ENCODE data around the gene ASCL5. TPM values are rescaled to one million over a fixed set of nuclear protein-coding genes. Genes with fewer than 3 reads are reported as not detected.
"Not testable (repeated sequence)": the region's sequence is repeated elsewhere in the genome, so short reads cannot be mapped to it uniquely, and the experiment has no call there.

Gene ASCL5
- total RNA-seq, 1 experiment from 2014 or later: 0.31 TPM

- POLR2A ChIA-PET: interaction anchor here (2.3 kb wide), 1 partner anchor 13 kb away, joined by 7 read pairs; the partner anchor contains the start of gene TMEM9
- no peak overlapping the region for H3K4me3 Mint-ChIP-seq
Observed at GRCh38 chr1:201167041-201167991, 40.3 kb upstream of the ASCL5 start.

DNA sequence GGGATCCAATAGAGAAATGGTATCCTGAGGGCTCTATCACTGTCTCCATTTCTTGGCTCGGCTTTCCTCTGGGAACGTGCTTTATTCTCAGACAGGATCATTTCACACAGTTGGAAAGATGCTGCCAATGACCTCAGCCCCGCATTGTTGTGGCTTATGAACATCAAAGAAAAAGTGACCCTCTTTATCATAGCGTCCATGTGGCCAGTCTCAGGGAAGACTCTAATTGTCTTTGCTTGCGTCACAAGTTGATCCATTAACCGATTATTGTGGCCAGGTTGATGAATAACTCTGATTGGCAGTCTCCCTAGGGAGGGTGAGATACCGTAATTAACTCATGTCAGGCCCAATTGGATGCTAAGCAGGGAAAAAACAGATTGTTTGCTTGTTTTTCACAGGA lies 37.7 kb upstream of the ASCL5 start:
- Mint-ChIP-seq H3K36me3 (no peaks in the 10 kb centered on the region), H3K4me3 (no peak overlapping the region), H3K27me3 (ENCODE audit: low read depth) (peaks cover 11% of the 10 kb centered on the region), H3K4me1 (no peaks in the 10 kb centered on the region; the same call in 1 of the 2 replicates), H3K9me3 (no peaks in the 10 kb centered on the region), H3K27ac (no peak overlapping the region)
- ChIA-PET POLR2A (no interaction called here), CTCF (no interaction called here)
- DNase-seq (ENCODE audit: low spot score) (no peak), ATAC-seq (no peak)
- TF ChIP-seq ZNF425 (CRISPR knock-in tag; conservative IDR thresholded peaks at IDR 0.05) (no peak), KAT7 (CRISPR knock-in tag; IDR thresholded peaks at IDR 0.05; ENCODE audit: borderline replicate concordance) (no peak), NR1H2 (CRISPR knock-in tag; IDR thresholded peaks at IDR 0.05) (no peak), RELA (CRISPR knock-in tag; IDR thresholded peaks at IDR 0.05; ENCODE audit: borderline replicate concordance) (no peak), FOXJ3 (CRISPR knock-in tag; IDR thresholded peaks at IDR 0.05; ENCODE audit: borderline replicate concordance) (no peak), SMAD3 (CRISPR knock-in tag; IDR thresholded peaks at IDR 0.05; ENCODE audit: borderline replicate concordance) (no peak), JUN (CRISPR knock-in tag; IDR thresholded peaks at IDR 0.05) (no peak), ATF2 (CRISPR knock-in tag; IDR thresholded peaks at IDR 0.05; ENCODE audit: borderline replicate concordance, low read depth) (no peak), HMGXB4 (CRISPR knock-in tag; IDR thresholded peaks at IDR 0.05) (no peak)

More at GRCh38 chr1:201167041-201167991, 40.3 kb upstream of the ASCL5 start:
- Mint-ChIP-seq H3K36me3 (no peaks in the 10 kb centered on the region), H3K9me3 (no peaks in the 10 kb centered on the region), H3K4me1 (peaks cover 7% of the 10 kb centered on the region), H3K27me3 (ENCODE audit: low read depth) (peaks cover 30% of the 10 kb centered on the region), H3K27ac (no peak overlapping the region)
- ATAC-seq: no peak
- TF ChIP-seq SOX15 (CRISPR knock-in tag; IDR thresholded peaks at IDR 0.05): no peak
- DNase-seq (ENCODE audit: low spot score): no peak
- CTCF ChIA-PET: interaction anchor here (1.0 to 1.8 kb wide), 4 partner anchors 9 to 195 kb away, joined by 3 to 4 read pairs (median 3); no protein-coding TSS in a partner anchor

DNA sequence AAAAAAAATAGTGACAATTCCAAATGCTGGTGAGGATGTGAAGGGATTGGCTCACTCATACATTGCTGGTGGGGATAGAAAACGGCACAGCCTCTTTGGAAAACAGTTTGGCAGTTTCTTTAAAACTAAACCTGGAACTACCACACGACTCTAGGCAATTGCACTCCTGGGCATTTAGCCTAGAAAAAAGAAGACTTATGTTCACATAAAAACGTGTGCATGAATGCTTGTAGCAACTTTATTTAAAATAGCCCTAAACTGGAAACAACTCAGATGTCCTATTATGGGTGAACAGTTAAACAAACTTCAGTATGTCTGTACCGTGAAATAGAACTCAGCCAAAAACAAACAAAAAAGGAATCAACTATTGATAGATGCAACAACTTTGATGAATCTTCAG lies 36.7 kb upstream of the ASCL5 start:
- DNase-seq (ENCODE audit: low spot score): no peak
- no peaks in the 10 kb centered on the region; the same call in 1 of the 2 replicates for H3K4me1 Mint-ChIP-seq
- no peaks in the 10 kb centered on the region for H3K9me3 Mint-ChIP-seq
- no peak overlapping the region for H3K4me3 Mint-ChIP-seq
- POLR2A ChIA-PET: no interaction called here
- TF ChIP-seq ZNF219 (CRISPR knock-in tag; IDR thresholded peaks at IDR 0.05; ENCODE audit: borderline replicate concordance): no peak
- peaks cover 4% of the 10 kb centered on the region for H3K27me3 Mint-ChIP-seq (ENCODE audit: low read depth)
- no peak for ATAC-seq
- CTCF ChIA-PET: no interaction called here
- H3K36me3 Mint-ChIP-seq: no peaks in the 10 kb centered on the region
- no peak overlapping the region for H3K27ac Mint-ChIP-seq

DNA sequence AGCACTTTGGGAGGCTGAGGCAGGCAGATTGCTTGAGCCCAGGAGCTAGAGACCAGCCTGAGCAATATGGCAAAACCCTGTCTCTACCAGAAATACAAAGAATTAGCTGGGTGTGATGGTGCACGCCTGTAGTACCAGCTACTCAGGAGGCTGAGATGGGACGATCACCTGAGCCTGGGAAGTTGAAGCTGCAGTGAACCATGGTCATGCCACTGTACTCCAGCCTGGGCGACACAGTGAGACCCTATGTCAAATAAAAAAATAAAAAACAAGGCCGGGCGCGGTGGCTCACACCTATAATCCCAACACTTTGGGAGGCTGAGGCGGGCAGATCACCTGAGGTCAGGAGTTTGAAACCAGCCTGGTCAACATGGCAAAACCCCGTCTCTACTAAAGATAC lies 36.1 kb upstream of the ASCL5 start:
- H3K27ac Mint-ChIP-seq; H3K27me3 Mint-ChIP-seq (ENCODE audit: low read depth); DNase-seq (ENCODE audit: low spot score); H3K9me3 Mint-ChIP-seq; H3K4me3 Mint-ChIP-seq; H3K36me3 Mint-ChIP-seq; ATAC-seq; H3K4me1 Mint-ChIP-seq; POLR2A ChIA-PET: not testable (repeated sequence)
- CTCF ChIA-PET: interaction anchor here (1.3 kb wide), 1 partner anchor 22 kb away, joined by 3 read pairs; no protein-coding TSS in a partner anchor

All from WTC11 (cell line).